ENCODE measurements around the gene NSD2.

Gene NSD2

GRCh38 chr4:1922821-1923220, 51.6 kb downstream of the NSD2 start:
- DNase-seq = no peak
- in situ Hi-C loops (cut with HindIII; ENCODE audit: low pct_ligation_motif_present, low pct_unique_long_range_greater_than_20kb, low sequenced_read_pairs) = no loop called here

- DNase-seq = no peak
Observed at GRCh38 chr4:1927675-1928074, 56.5 kb downstream of the NSD2 start.

GRCh38 chr4:1928356-1929239, 57.4 kb downstream of the NSD2 start:
- DNase-seq = no peak
- in situ Hi-C loops (cut with HindIII; ENCODE audit: low pct_ligation_motif_present, low pct_unique_long_range_greater_than_20kb, low sequenced_read_pairs) = no loop called here

More at GRCh38 chr4:1927675-1928074, 56.5 kb downstream of the NSD2 start:
- in situ Hi-C loops (cut with HindIII; ENCODE audit: low pct_ligation_motif_present, low pct_unique_long_range_greater_than_20kb, low sequenced_read_pairs) = no loop called here

- in situ Hi-C loops (cut with HindIII; ENCODE audit: low pct_ligation_motif_present, low pct_unique_long_range_greater_than_20kb, low sequenced_read_pairs) = no loop called here
- no peak for DNase-seq
Observed at GRCh38 chr4:1932736-1933135, 61.5 kb downstream of the NSD2 start.

- DNase-seq = no peak
- in situ Hi-C loops (cut with HindIII; ENCODE audit: low pct_ligation_motif_present, low pct_unique_long_range_greater_than_20kb, low sequenced_read_pairs) = no loop called here
Observed at GRCh38 chr4:1933700-1934099, 62.5 kb downstream of the NSD2 start.

GRCh38 chr4:1937550-1937949, 66.4 kb downstream of the NSD2 start:
- no peak for DNase-seq
- in situ Hi-C loops (cut with HindIII; ENCODE audit: low pct_ligation_motif_present, low pct_unique_long_range_greater_than_20kb, low sequenced_read_pairs) = no loop called here

GRCh38 chr4:1938027-1938426, 66.8 kb downstream of the NSD2 start:
- in situ Hi-C loops (cut with HindIII; ENCODE audit: low pct_ligation_motif_present, low pct_unique_long_range_greater_than_20kb, low sequenced_read_pairs) = no loop called here
- no peak for DNase-seq

- in situ Hi-C loops (cut with HindIII; ENCODE audit: low pct_ligation_motif_present, low pct_unique_long_range_greater_than_20kb, low sequenced_read_pairs) = no loop called here
- no peak for DNase-seq
Observed at GRCh38 chr4:1939664-1940509, 68.7 kb downstream of the NSD2 start.

- DNase-seq = no peak
- in situ Hi-C loops (cut with HindIII; ENCODE audit: low pct_ligation_motif_present, low pct_unique_long_range_greater_than_20kb, low sequenced_read_pairs) = no loop called here
Observed at GRCh38 chr4:1940566-1940965, 69.4 kb downstream of the NSD2 start.

GRCh38 chr4:1943928-1944327, 72.7 kb downstream of the NSD2 start:
- DNase-seq = no peak
- in situ Hi-C loops (cut with HindIII; ENCODE audit: low pct_ligation_motif_present, low pct_unique_long_range_greater_than_20kb, low sequenced_read_pairs) = no loop called here

- in situ Hi-C loops (cut with HindIII; ENCODE audit: low pct_ligation_motif_present, low pct_unique_long_range_greater_than_20kb, low sequenced_read_pairs) = no loop called here
- no peak for DNase-seq
Observed at GRCh38 chr4:1945124-1945895, 74.1 kb downstream of the NSD2 start.

GRCh38 chr4:1945912-1946311, 74.7 kb downstream of the NSD2 start:
- no peak for DNase-seq
- in situ Hi-C loops (cut with HindIII; ENCODE audit: low pct_ligation_motif_present, low pct_unique_long_range_greater_than_20kb, low sequenced_read_pairs) = no loop called here

DNA sequence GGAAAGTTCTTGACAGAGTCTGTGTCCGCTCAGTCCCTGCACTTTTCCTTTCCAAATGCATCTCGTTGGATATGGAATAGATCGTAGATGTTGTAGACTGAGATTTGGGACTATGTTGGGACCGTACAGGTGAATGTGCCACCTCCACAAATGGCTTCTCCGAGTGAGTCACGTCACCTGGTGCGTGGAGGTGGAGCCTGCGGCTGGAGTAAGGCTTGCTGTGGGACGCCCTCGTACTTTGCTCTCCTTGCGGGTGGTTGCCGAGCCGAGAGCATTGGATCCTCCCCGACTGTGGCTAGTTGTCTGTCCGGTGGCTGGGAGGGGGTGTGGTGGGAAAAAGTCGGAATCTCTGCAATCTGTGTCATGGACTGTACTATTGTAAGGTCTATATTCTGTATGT, 77.0 kb downstream of the NSD2 start:
- in situ Hi-C loops (cut with HindIII; ENCODE audit: low pct_ligation_motif_present, low pct_unique_long_range_greater_than_20kb, low sequenced_read_pairs) = no loop called here
- DNase-seq = no peak

DNA sequence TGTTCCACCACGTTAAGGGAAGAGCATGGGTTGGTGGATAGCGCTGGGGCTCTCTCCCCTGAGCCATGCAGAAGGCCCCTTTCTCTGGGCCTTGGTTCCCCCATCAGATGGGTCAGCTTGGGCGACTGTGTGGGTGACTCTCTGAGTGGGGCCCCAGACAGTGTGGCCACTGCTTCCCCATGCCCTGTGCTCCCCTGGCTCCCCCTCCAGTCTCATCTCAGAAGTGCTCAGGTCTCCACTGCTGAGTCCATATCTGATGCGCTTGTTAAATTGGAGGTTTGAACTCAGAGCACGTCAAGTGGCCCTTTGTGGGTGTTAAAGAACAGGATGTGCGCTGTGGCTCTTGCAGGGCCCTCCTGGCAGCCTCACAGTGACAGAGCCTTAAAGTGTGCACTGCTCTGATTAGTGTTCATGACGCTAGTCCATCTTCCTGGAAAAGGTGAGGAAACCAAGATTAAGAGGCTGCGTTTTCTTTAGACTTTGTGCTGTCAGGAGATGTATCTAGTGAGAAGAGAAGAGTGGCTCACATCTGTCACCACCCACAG, 77.8 kb downstream of the NSD2 start:
- in situ Hi-C loops (cut with HindIII; ENCODE audit: low pct_ligation_motif_present, low pct_unique_long_range_greater_than_20kb, low sequenced_read_pairs) = no loop called here
- no peak for DNase-seq

DNA sequence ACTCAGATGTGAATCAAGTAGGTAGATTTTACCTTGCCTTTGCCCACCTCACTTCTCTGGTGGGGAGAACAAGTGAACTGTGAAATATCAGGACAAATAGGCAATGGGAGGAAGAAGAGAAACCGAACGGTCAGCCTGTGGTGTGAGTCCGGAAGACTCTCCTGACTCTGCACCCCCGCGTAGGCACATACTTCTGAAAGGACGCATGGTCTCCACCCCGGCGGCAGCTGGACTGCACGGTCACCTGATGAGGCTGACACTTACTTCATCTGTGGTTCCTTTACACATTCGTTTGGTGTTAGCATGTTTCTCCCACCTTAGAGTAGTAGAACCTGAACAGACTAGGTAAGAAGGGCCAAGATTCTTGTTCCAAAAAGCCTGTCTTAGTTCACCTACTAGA, 79.2 kb downstream of the NSD2 start:
- in situ Hi-C loops (cut with HindIII; ENCODE audit: low pct_ligation_motif_present, low pct_unique_long_range_greater_than_20kb, low sequenced_read_pairs) = no loop called here
- no peak for DNase-seq

GRCh38 chr4:1952058-1952700, 81.0 kb downstream of the NSD2 start:
- in situ Hi-C loops (cut with HindIII; ENCODE audit: low pct_ligation_motif_present, low pct_unique_long_range_greater_than_20kb, low sequenced_read_pairs) = no loop called here
- DNase-seq = no peak

DNA sequence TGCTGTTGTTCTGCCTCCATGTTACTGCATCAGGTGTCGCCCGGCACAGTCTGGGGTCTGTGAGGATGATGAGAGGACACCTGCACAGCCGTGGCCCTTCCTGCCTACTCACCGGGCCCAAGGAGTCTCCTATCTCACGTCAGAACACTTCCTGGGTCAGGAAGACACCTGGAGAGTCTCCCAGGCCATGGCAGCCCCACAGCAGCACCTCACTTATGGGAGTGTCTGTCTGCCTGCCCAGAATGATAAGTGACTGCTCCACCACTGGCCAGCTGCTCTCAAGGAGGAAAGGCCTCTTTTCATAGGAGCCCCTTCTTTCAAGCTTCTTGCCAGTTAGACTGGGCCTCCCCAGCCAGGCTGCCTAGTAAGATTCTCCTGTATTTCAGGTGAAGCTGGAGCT, 81.5 kb downstream of the NSD2 start:
- in situ Hi-C loops (cut with HindIII; ENCODE audit: low pct_ligation_motif_present, low pct_unique_long_range_greater_than_20kb, low sequenced_read_pairs) = no loop called here
- DNase-seq = no peak

DNA sequence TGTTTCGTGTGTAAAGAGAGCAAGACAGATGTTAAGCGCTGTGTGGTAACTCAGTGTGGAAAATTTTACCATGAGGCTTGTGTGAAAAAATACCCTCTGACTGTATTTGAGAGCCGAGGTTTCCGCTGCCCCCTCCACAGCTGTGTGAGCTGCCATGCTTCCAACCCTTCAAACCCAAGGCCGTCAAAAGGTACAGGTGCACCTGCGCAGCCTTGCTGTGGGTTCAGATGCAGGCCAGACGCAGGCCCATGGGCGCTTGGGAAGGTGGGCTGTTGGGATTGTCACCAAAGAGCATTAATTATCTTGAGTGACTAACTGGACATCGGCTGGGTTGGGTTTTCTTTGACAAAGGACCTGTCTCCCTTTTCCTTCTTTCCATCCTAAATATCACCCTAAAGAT, 82.1 kb downstream of the NSD2 start:
- no peak for DNase-seq
- in situ Hi-C loops (cut with HindIII; ENCODE audit: low pct_ligation_motif_present, low pct_unique_long_range_greater_than_20kb, low sequenced_read_pairs) = no loop called here
